Measurements from ENCODE around the gene CAMSAP1.

CAMSAP1 gene

DNA sequence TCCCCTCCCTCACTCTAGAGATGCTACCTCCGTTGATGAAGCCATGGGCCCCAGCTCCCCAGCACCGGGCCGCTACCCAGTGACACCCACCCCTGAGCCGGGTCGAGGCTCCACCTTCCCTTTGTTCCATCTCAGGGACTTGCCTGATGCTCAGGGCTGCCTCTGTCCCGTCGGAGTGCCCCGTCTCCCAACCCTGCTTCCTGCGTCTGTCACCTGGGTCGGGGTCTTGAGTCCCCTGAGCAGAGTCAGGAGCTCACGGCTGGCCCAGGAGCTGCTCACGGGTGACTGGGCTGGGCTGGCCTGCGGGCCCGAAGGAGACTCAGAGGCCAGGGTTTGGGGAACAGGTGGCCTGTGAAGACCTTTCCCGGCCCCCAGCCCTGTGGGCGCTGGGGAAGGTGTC lies 120.0 kb downstream of the CAMSAP1 start:
- FAIRE-seq (no peak), DNase-seq (ENCODE audit: insufficient read length) (no peak)
- no peak for TF ChIP-seq POLR2A (IDR thresholded peaks at IDR 0.05; ENCODE audit: low read depth, low read length)
- TF ChIP-seq POLR2AphosphoS5 (IDR thresholded peaks at IDR 0.05; ENCODE audit: low read depth, low read length): no peak
- TF ChIP-seq TAF1 (IDR thresholded peaks at IDR 0.05; ENCODE audit: borderline replicate concordance, low read depth, low read length): no peak

DNA sequence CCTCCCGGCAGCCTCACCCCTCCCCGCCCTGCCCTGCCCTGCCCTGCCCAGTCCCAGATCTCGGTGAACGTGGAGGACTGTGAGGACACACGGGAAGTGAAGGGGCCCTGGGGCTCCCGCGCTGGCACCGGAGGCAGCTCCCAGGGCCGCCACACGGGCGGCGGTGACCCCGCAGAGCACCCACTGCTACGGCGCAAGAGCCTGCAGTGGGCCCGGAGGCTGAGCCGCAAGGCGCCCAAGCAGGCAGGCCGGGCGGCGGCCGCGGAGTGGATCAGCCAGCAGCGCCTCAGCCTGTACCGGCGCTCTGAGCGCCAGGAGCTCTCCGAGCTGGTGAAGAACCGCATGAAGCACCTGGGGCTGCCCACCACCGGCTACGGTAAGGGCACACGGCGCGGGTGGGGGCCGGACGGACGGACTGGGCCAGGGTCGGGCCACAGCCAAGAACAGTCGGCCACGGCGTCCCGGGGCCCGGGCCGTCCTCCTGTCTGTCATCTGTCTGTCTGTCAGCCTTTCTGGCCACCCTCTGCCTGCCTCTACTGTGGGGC lies 121.1 kb downstream of the CAMSAP1 start:
- no peak for FAIRE-seq
- TF ChIP-seq TAF1 (IDR thresholded peaks at IDR 0.05; ENCODE audit: borderline replicate concordance, low read depth, low read length): no peak
- no peak for TF ChIP-seq POLR2AphosphoS5 (IDR thresholded peaks at IDR 0.05; ENCODE audit: low read depth, low read length)
- no peak for TF ChIP-seq POLR2A (IDR thresholded peaks at IDR 0.05; ENCODE audit: low read depth, low read length)
- DNase-seq (ENCODE audit: insufficient read length): no peak

DNA sequence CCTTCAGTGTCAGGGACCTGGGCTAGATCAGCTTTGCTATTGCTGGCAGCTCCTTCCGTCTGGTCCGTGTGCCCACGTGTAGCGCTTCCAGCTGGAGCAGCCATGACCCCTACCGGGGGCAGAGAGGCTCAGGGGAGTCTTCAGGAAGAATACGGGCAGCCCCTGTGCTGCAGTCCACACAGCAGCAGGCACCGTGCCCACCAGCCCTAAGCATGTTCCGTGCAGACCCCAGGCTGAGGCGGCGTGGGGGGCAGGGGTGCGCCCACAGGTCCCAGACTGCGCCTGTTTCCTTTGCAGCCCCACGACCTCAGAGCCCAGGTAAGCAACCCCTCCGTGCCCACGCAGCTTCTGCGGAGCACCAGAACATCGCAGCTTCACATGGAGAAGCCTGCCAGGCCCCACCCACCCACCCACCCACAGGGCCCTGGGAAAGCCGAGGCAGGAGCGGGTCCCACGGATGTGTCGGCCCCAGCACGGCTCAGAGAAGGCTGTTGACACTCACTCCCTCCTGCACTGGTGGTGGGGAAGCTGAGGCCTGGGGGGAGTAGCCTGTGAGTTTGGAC lies 122.3 kb downstream of the CAMSAP1 start:
- TF ChIP-seq POLR2A (IDR thresholded peaks at IDR 0.05; ENCODE audit: low read depth, low read length) (no peak), POLR2AphosphoS5 (IDR thresholded peaks at IDR 0.05; ENCODE audit: low read depth, low read length) (no peak), TAF1 (IDR thresholded peaks at IDR 0.05; ENCODE audit: borderline replicate concordance, low read depth, low read length) (no peak)
- DNase-seq (ENCODE audit: insufficient read length) (no peak), FAIRE-seq (no peak)

DNA sequence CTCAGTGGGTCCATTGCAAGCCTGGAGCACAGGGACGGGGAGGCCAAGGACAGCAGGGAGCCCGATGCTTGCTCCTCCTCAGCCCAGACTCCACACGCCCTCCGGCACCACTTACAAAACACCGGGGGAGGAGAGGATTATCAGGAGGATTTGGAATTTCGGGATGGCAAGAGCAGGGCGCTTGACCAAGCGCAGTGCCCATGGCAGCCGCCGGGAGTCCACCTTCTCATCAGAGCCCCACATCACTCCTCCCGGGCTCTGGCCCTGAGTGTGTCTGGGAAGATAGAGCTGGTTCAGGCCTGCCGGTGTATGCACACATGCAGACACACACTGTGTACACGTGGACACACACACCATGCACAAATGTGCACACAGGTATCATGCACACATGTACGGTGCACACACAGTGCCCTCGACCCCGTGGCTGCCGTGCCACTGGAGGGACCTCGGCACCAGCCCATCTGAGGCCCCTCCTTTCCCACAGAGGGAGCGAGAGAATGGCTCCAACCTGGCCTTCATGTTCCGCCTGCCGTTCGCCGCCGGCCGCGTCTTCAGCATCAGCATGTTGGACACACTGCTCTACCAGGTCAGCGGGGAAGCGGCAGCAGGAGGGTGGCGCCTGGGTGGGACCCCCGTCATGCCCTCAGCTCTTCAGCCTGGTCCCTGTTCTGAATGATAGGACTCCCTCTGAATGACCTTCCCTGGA lies 123.7 kb downstream of the CAMSAP1 start:
- no peak for TF ChIP-seq POLR2AphosphoS5 (IDR thresholded peaks at IDR 0.05; ENCODE audit: low read depth, low read length)
- no peak for TF ChIP-seq POLR2A (IDR thresholded peaks at IDR 0.05; ENCODE audit: low read depth, low read length)
- no peak for FAIRE-seq
- no peak for DNase-seq (ENCODE audit: insufficient read length)

DNA sequence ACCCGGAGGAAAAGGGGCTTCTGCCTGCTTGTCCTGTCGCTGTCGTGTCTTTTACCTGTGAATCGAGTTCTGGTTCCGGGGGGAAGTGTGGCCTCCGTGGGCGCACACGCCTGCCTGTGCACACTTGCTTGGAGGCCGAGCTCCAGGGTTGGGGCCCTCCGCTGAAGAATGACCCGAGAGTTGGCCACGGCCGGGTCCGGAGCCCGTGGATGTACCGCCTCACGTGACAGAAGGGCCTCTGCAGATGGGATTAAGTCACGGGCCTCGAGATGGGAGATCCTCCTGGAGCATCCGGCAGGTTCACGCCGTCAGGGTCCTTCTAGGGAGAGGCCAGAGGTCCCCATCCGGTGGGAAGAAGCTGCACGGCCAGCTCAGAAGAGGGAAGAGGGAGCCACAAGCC lies 124.4 kb downstream of the CAMSAP1 start:
- no peak for TF ChIP-seq POLR2AphosphoS5 (IDR thresholded peaks at IDR 0.05; ENCODE audit: low read depth, low read length)
- no peak for TF ChIP-seq TAF1 (IDR thresholded peaks at IDR 0.05; ENCODE audit: borderline replicate concordance, low read depth, low read length)
- no peak for TF ChIP-seq POLR2A (IDR thresholded peaks at IDR 0.05; ENCODE audit: low read depth, low read length)
- FAIRE-seq (no peak), DNase-seq (ENCODE audit: insufficient read length) (no peak)

DNA sequence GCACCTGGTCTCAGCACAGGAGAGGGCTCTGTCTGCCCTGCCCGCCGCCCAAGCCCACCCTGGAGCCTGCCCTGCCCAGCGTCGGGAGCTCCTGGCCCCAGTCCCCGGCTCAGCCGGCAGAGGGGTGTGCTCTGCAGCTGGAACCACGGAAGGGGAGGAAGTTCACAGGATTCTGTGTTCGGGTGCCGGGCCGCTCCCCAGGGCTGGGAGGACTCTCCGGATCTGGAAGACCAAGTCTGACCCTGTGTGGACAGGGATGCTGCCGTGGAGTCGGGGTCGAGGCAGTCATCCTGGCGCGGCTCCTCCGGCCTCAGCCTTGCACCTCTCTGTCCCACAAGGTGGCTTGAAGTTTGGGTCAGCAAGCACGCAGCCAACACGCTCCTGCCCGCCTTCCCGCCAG lies 126.7 kb downstream of the CAMSAP1 start:
- TF ChIP-seq POLR2A (IDR thresholded peaks at IDR 0.05; ENCODE audit: low read depth, low read length) (no peak), POLR2AphosphoS5 (IDR thresholded peaks at IDR 0.05; ENCODE audit: low read depth, low read length) (no peak), TAF1 (IDR thresholded peaks at IDR 0.05; ENCODE audit: borderline replicate concordance, low read depth, low read length) (no peak)
- no peak for FAIRE-seq
- DNase-seq (ENCODE audit: insufficient read length): no peak

DNA sequence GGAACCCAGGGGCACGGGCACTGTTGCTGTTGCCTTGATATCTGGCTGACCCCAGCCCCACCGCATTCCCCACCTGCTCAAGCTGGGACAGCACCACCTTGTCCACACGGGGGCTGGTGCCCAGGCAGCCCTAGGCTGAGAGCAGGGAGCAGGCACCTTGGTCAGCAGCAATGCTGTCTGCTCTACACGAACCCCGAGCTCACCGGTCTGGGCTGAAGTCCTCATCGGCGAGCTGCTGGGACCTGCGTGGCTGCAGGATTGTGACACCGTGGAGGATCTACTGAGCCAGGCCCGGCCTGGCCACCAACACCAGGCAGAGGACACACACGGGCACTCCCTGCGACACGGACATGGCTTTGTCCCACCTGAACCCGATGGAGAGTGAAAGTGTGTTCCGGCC lies 127.3 kb downstream of the CAMSAP1 start:
- TF ChIP-seq TAF1 (IDR thresholded peaks at IDR 0.05; ENCODE audit: borderline replicate concordance, low read depth, low read length) (no peak), POLR2AphosphoS5 (IDR thresholded peaks at IDR 0.05; ENCODE audit: low read depth, low read length) (no peak), POLR2A (IDR thresholded peaks at IDR 0.05; ENCODE audit: low read depth, low read length) (no peak)
- FAIRE-seq: no peak
- DNase-seq (ENCODE audit: insufficient read length): no peak

DNA sequence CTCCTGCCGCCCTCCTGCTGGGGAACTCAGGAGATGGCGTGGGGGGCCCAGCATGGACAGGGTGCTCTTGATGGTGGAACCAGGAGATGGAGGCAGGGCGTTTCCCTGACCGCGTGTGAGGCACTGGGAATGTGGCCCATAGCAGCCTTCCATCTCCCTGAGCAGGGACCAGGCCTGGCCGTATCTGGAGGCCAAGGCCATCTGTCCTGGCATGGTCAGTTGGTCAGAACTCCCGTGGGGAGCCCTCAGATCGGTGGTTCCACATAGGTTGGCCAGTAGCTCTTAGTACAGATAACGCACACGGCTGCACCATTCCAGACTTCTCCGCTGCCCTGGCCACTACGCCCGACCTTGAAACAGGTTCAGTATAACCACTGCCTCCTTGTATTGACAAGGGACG lies 127.8 kb downstream of the CAMSAP1 start:
- no peak for FAIRE-seq
- no peak for DNase-seq (ENCODE audit: insufficient read length)
- no peak for TF ChIP-seq TAF1 (IDR thresholded peaks at IDR 0.05; ENCODE audit: borderline replicate concordance, low read depth, low read length)
- no peak for TF ChIP-seq POLR2AphosphoS5 (IDR thresholded peaks at IDR 0.05; ENCODE audit: low read depth, low read length)
- TF ChIP-seq POLR2A (IDR thresholded peaks at IDR 0.05; ENCODE audit: low read depth, low read length): no peak

DNA sequence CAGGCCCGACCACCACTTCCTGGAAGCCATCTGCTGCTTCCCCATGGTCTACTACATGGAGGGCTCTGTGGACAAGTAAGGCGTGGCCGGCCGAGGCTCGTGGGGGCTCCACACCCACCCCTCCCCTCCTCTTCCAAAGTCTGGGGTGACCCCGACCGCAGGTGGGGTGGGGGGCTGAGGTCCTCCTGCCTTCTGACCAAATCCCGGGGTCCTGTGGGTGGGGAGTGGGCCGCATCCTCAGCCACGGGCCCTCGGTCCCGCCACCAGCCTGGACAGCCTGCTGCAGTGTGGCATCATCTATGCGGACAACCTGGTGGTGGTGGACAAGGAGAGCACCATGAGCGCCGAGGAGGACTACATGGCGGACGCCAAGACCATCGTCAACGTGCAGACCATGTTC lies 128.9 kb downstream of the CAMSAP1 start:
- TF ChIP-seq POLR2AphosphoS5 (IDR thresholded peaks at IDR 0.05; ENCODE audit: low read depth, low read length) (no peak), POLR2A (IDR thresholded peaks at IDR 0.05; ENCODE audit: low read depth, low read length) (no peak), TAF1 (IDR thresholded peaks at IDR 0.05; ENCODE audit: borderline replicate concordance, low read depth, low read length) (no peak)
- DNase-seq (ENCODE audit: insufficient read length) (no peak), FAIRE-seq (no peak)

DNA sequence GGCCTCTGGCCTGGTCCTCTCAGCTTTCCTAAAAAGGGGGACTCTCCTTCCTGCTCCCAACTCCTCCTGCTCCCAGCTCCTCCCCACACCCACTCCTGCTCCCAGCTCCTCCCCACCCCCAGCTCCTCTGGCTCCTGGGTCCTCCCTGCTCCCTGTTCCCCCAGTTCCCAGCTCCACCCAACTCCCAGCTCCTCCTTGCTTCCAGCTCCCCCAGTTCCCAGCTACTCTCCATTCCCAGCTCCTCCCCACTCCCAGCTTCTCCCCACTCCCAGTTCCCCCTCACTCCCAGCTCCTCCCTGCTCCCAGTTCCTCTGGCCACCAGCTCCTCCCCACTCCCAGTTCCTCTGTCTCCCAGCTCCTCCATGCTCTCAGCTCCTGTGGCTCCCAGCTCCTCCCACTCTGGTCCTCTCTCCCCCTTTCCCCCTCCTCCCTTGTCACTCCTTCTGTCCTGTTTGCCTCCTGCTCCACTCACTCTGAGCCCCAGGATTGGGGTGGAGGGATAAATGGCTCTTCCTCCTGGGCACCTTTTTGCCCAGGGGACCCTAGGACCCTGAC lies 129.6 kb downstream of the CAMSAP1 start:
- TF ChIP-seq POLR2AphosphoS5 (IDR thresholded peaks at IDR 0.05; ENCODE audit: low read depth, low read length) (no peak), POLR2A (IDR thresholded peaks at IDR 0.05; ENCODE audit: low read depth, low read length) (no peak), TAF1 (IDR thresholded peaks at IDR 0.05; ENCODE audit: borderline replicate concordance, low read depth, low read length) (no peak)
- no peak for FAIRE-seq
- no peak for DNase-seq (ENCODE audit: insufficient read length)

DNA sequence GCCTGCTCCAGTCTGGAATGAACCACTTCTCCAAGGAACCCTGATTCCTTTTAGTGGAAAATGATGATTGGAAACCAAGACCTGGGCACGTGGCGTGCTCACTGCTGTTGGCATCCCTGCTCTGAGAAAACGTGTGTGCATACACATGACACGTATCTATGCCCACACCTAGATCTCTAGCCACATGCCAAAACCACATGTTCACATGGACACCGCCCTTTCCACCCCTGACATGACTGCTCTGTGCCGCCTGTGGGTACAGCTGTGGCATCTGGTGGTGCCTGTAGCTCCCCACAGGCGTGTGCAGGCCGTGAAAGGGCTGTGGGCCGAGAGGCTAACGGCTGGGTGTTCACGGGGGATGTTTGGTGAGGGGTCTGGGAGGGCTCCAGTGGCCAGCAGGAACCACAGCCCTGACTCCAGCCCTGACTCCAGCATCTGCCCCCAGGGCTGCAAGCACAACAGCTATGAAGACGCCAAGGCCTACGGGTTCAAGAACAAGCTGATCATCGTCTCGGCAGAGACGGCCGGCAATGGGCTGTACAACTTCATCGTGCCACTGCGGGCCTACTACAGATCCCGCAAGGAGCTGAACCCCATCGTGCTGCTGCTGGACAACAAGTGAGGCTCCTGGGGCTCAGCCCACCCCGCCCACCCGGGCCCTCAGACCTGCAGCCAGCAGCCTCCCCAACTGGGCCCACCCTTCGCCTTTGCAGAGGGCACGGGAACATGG lies 130.3 kb downstream of the CAMSAP1 start:
- FAIRE-seq (no peak), DNase-seq (ENCODE audit: insufficient read length) (no peak)
- TF ChIP-seq POLR2A (IDR thresholded peaks at IDR 0.05; ENCODE audit: low read depth, low read length) (no peak), POLR2AphosphoS5 (IDR thresholded peaks at IDR 0.05; ENCODE audit: low read depth, low read length) (no peak), TAF1 (IDR thresholded peaks at IDR 0.05; ENCODE audit: borderline replicate concordance, low read depth, low read length) (no peak)
